ENCODE results near the gene NELFE. TPM values are rescaled to one million over a fixed set of nuclear protein-coding genes. Genes with fewer than 3 reads are reported as not detected.
"Not testable (repeated sequence)": the region's sequence is repeated elsewhere in the genome, so short reads cannot be mapped to it uniquely, and the experiment has no call there.

NELFE gene
- total RNA-seq, 1 experiment from 2014 or later, result 75.3 TPM

DNA sequence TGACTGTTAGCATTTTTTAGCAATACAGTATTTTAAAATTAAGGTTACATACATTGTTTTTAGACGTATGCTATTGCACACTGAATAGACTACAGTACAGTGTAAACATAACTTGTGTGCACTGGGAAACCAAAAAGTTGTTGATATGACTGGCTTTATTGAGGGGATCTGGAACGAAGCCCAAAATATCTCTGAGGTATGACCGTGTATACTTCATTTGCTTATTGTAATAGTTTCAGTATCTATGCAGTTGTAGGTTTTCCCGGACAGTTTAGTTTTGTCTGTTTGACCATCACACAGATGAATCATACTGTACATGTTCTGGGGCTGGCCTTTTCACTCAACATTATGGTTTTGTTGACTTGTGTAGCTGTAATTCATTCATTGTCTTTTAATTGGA, 50.0 kb downstream of the NELFE start:
- no peaks in the 10 kb centered on the region for H3K27me3 Mint-ChIP-seq (ENCODE audit: insufficient read depth, unreplicated experiment)
- BruUV-seq (replicated peaks), result no TSS peak
- no peak overlapping the region for H3K4me3 Mint-ChIP-seq (ENCODE audit: unreplicated experiment)
- no peak for DNase-seq
- H3K9me3 ChIP-seq, result no peaks in the 10 kb centered on the region
- H3K4me1 Mint-ChIP-seq (ENCODE audit: low read depth, unreplicated experiment), result no peaks in the 10 kb centered on the region
- H3K36me3 Mint-ChIP-seq (ENCODE audit: insufficient read depth, unreplicated experiment), result no peaks in the 10 kb centered on the region
- H3K27ac Mint-ChIP-seq (ENCODE audit: unreplicated experiment), result no peak overlapping the region
- no peaks in the 10 kb centered on the region for H3K9me3 Mint-ChIP-seq (ENCODE audit: unreplicated experiment)
- peaks cover 2% of the 10 kb centered on the region; the same call in 1 of the 2 replicates for H3K4me1 ChIP-seq
- intact Hi-C loops (cut with micrococcal nuclease; ENCODE audit: unreplicated experiment), result no loop called here
- TF ChIP-seq, protein P1, sequence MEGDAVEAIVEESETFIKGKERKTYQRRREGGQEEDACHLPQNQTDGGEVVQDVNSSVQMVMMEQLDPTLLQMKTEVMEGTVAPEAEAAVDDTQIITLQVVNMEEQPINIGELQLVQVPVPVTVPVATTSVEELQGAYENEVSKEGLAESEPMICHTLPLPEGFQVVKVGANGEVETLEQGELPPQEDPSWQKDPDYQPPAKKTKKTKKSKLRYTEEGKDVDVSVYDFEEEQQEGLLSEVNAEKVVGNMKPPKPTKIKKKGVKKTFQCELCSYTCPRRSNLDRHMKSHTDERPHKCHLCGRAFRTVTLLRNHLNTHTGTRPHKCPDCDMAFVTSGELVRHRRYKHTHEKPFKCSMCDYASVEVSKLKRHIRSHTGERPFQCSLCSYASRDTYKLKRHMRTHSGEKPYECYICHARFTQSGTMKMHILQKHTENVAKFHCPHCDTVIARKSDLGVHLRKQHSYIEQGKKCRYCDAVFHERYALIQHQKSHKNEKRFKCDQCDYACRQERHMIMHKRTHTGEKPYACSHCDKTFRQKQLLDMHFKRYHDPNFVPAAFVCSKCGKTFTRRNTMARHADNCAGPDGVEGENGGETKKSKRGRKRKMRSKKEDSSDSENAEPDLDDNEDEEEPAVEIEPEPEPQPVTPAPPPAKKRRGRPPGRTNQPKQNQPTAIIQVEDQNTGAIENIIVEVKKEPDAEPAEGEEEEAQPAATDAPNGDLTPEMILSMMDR (IDR thresholded peaks at IDR 0.05; ENCODE audit: insufficient read depth in 1 of 2, low read depth in 1 of 2, low read length in 1 of 2, severe bottlenecking in 1 of 2, unreplicated experiment in 1 of 2), result no peak
- no peaks in the 10 kb centered on the region for H3K27me3 ChIP-seq (replicated peaks; ENCODE audit: control insufficient read depth, insufficient read depth, low read length)
- no peaks in the 10 kb centered on the region for H3K36me3 ChIP-seq (ENCODE audit: control insufficient read depth, insufficient read depth, low read length)
- POLR2A ChIA-PET, result no interaction called here
- H3K4me3 ChIP-seq (ENCODE audit: low read depth, low read length), result no peak overlapping the region
- CTCF ChIA-PET, result interaction anchor here (0.7 kb wide), 1 partner anchor 10 kb away, joined by 4 read pairs; no protein-coding TSS in a partner anchor

DNA sequence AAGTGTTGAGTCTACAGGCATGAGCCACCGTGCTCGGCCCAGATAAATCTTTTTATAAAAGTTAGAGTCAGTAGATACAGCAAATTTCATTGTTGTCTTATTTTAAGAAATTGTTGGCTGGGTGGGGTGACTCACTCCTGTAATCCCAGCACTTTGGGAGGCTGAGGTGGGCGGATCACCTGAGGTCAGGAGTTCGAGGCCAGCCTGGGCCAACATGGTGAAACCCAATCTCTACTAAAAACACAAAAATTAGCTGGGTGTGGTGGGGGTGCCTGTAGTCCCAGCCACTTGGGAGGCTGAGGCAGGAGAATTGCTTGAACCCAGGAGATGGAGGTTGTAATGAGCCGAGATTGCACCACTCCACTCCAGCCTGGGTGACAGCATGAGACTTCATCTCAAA, 50.5 kb downstream of the NELFE start:
- CTCF ChIA-PET, result interaction anchor here (1.0 to 2.4 kb wide), 4 partner anchors 14 to 101 kb away, joined by 3 to 11 read pairs (median 4); partner anchors contain the start of gene LSM2
- H3K27me3 Mint-ChIP-seq (ENCODE audit: insufficient read depth, unreplicated experiment); H3K36me3 ChIP-seq (ENCODE audit: control insufficient read depth, insufficient read depth, low read length); H3K4me3 Mint-ChIP-seq (ENCODE audit: unreplicated experiment); intact Hi-C loops (cut with micrococcal nuclease; ENCODE audit: unreplicated experiment); H3K9me3 Mint-ChIP-seq (ENCODE audit: unreplicated experiment); H3K27me3 ChIP-seq (replicated peaks; ENCODE audit: control insufficient read depth, insufficient read depth, low read length); BruUV-seq (replicated peaks); H3K9me3 ChIP-seq; H3K4me1 ChIP-seq; H3K27ac Mint-ChIP-seq (ENCODE audit: unreplicated experiment); DNase-seq; POLR2A ChIA-PET; H3K4me3 ChIP-seq (ENCODE audit: low read depth, low read length); H3K4me1 Mint-ChIP-seq (ENCODE audit: low read depth, unreplicated experiment); H3K36me3 Mint-ChIP-seq (ENCODE audit: insufficient read depth, unreplicated experiment): not testable (repeated sequence)

DNA sequence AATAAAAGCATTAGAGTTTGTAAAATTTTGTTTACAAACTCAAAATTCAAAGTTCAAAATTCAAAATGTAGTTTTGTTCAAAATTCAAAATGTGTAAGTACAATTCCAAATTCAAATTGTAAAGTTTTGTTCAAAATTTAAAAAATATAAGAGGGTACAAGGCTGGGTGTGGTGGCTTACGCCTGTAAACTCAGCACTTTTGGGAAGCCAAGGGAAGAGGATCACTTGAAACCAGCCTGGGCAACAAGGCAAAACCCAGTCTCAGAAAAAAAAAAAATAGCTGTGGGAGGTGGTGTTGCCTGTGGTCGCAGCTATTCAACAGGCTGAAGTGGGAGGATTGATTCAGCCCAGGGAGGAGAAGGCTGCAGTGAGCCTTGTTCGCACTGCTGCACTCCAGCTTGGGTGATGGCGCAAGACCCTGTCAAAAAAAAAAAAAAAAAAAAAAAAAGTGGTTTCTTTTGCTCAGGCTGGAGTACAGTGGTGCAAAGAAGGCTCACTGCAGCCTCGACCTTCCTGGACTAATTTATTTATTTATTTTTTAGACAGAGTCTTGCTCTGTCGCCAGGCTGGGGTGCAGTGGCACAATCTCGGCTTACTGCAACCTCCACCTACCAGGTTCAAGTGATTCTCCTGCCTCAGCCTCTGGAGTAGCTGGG, 51.5 kb downstream of the NELFE start:
- Mint-ChIP-seq H3K36me3 (ENCODE audit: insufficient read depth, unreplicated experiment) (peaks cover 10% of the 10 kb centered on the region), H3K27me3 (ENCODE audit: insufficient read depth, unreplicated experiment) (no peaks in the 10 kb centered on the region), H3K9me3 (ENCODE audit: unreplicated experiment) (no peaks in the 10 kb centered on the region), H3K27ac (ENCODE audit: unreplicated experiment) (no peak overlapping the region), H3K4me3 (ENCODE audit: unreplicated experiment) (no peak overlapping the region), H3K4me1 (ENCODE audit: low read depth, unreplicated experiment) (peaks cover 10% of the 10 kb centered on the region)
- Histone ChIP-seq H3K27me3 (replicated peaks; ENCODE audit: control insufficient read depth, insufficient read depth, low read length) (no peaks in the 10 kb centered on the region), H3K4me3 (ENCODE audit: low read depth, low read length) (no peak overlapping the region), H3K36me3 (ENCODE audit: control insufficient read depth, insufficient read depth, low read length) (no peaks in the 10 kb centered on the region), H3K9me3 (no peaks in the 10 kb centered on the region), H3K4me1 (peaks cover 13% of the 10 kb centered on the region; the same call in 1 of the 2 replicates)
- ChIA-PET POLR2A (interaction anchor here (0.7 kb wide), 1 partner anchor 169 kb away, joined by 3 read pairs; no protein-coding TSS in a partner anchor), CTCF (interaction anchor here (0.6 to 2.4 kb wide), 7 partner anchors 9 to 288 kb away, joined by 3 to 11 read pairs (median 4); partner anchors contain the start of genes LSM2 and VARS1)
- TF ChIP-seq, protein P1 (IDR thresholded peaks at IDR 0.05; ENCODE audit: insufficient read depth in 1 of 2, low read depth in 1 of 2, low read length in 1 of 2, severe bottlenecking in 1 of 2, unreplicated experiment in 1 of 2), result no peak
- BruUV-seq (replicated peaks), result no TSS peak
- peak in 1 of 2 experiments; percentile 55 for DNase-seq
- intact Hi-C loops (cut with micrococcal nuclease; ENCODE audit: unreplicated experiment), result no loop called here

DNA sequence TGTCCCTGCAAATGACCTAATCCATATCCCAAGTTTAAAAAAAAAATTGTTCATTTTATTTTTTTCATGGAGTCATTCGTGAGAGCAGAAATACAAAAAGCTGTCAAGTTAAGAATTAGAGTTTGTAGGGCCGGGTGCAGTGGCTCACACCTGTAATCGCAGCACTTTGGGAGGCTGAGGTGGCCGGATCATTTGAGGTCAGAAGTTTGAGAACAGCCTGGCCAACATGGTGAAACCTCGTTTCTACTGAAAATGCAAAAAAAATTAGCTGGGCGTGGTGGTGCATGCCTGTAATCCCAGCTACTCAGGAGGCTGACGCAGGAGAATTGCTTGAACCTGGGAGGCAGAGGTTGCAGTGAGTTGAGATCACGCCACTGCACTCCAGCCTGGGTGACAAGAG, 52.0 kb downstream of the NELFE start:
- peak overlapping the region; percentile 10 for H3K27ac Mint-ChIP-seq (ENCODE audit: unreplicated experiment)
- H3K36me3 ChIP-seq (ENCODE audit: control insufficient read depth, insufficient read depth, low read length); H3K9me3 Mint-ChIP-seq (ENCODE audit: unreplicated experiment); H3K4me3 ChIP-seq (ENCODE audit: low read depth, low read length); H3K27me3 Mint-ChIP-seq (ENCODE audit: insufficient read depth, unreplicated experiment); H3K27me3 ChIP-seq (replicated peaks; ENCODE audit: control insufficient read depth, insufficient read depth, low read length); H3K9me3 ChIP-seq; intact Hi-C loops (cut with micrococcal nuclease; ENCODE audit: unreplicated experiment); DNase-seq; BruUV-seq (replicated peaks); POLR2A ChIA-PET; H3K4me3 Mint-ChIP-seq (ENCODE audit: unreplicated experiment): not testable (repeated sequence)
- CTCF ChIA-PET, result interaction anchor here (0.6 to 2.4 kb wide), 5 partner anchors 15 to 289 kb away, joined by 3 to 11 read pairs (median 5); partner anchors contain the start of gene VARS1
- H3K36me3 Mint-ChIP-seq (ENCODE audit: insufficient read depth, unreplicated experiment), result peaks cover 15% of the 10 kb centered on the region
- peaks cover 13% of the 10 kb centered on the region; the same call in 1 of the 2 replicates for H3K4me1 ChIP-seq
- H3K4me1 Mint-ChIP-seq (ENCODE audit: low read depth, unreplicated experiment), result peaks cover 10% of the 10 kb centered on the region

All from Caco-2 (cell line).